ENCODE measurements around the gene SHMT2. TPM values are rescaled to one million over a fixed set of nuclear protein-coding genes. Genes with fewer than 3 reads are reported as not detected.

SHMT2 gene
- total and polyA plus RNA-seq, 9 of the 15 experiments (the other 6 are each of a cell fraction or from before 2014, with no cell fraction given): 46.1 to 319 (median 115) TPM

- no peak overlapping the region; a peak in 1 of 4 replicates for H3K9ac ChIP-seq (ENCODE audit: insufficient read depth in 1 of 2, low read depth in 2 of 2, low read length in 2 of 2)
- in situ Hi-C loops (cut with MboI): no loop called here
- no TSS peak for BruUV-seq (replicated peaks)
- no peaks in the 10 kb centered on the region for H3K79me2 ChIP-seq (ENCODE audit: control insufficient read depth, insufficient read depth, low read length)
- FAIRE-seq: peak; percentile 11
- H3K4me2 ChIP-seq (ENCODE audit: insufficient read depth, low read length): peak overlapping the region; percentile 48
- no peak for ATAC-seq
- no peak for DNase-seq (ENCODE audit: extremely low read depth in 1 of 4, low spot score in 3 of 4)
- H3K4me1 ChIP-seq (replicated peaks in 1 of 2; ENCODE audit: control insufficient read depth in 2 of 2, insufficient read depth in 2 of 2, low read length in 2 of 2): peaks cover 17 to 53% of the 10 kb centered on the region in 2 experiments; a peak in 4 of 5 replicates
- peaks cover 3% of the 10 kb centered on the region for H3K9me1 ChIP-seq (ENCODE audit: control insufficient read depth, insufficient read depth, low read length)
- no peak overlapping the region for H3K4me3 ChIP-seq
- peak overlapping the region; percentile 87; the same call in 1 of the 2 replicates for H2AFZ ChIP-seq (ENCODE audit: low read depth, low read length)
- intact Hi-C loops (cut with micrococcal nuclease): loop anchor here (1.0 to 2.0 kb wide), 3 partner anchors 25 to 239 kb away; no protein-coding TSS in a partner anchor
- no peak for TF ChIP-seq ZNF23 (CRISPR knock-in tag; IDR thresholded peaks at IDR 0.05)
- TF ChIP-seq, protein P1, sequence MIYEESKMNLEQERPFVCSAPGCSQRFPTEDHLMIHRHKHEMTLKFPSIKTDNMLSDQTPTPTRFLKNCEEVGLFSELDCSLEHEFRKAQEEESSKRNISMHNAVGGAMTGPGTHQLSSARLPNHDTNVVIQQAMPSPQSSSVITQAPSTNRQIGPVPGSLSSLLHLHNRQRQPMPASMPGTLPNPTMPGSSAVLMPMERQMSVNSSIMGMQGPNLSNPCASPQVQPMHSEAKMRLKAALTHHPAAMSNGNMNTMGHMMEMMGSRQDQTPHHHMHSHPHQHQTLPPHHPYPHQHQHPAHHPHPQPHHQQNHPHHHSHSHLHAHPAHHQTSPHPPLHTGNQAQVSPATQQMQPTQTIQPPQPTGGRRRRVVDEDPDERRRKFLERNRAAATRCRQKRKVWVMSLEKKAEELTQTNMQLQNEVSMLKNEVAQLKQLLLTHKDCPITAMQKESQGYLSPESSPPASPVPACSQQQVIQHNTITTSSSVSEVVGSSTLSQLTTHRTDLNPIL (CRISPR knock-in tag; IDR thresholded peaks at IDR 0.05): no peak
- TF ChIP-seq, protein P2, sequence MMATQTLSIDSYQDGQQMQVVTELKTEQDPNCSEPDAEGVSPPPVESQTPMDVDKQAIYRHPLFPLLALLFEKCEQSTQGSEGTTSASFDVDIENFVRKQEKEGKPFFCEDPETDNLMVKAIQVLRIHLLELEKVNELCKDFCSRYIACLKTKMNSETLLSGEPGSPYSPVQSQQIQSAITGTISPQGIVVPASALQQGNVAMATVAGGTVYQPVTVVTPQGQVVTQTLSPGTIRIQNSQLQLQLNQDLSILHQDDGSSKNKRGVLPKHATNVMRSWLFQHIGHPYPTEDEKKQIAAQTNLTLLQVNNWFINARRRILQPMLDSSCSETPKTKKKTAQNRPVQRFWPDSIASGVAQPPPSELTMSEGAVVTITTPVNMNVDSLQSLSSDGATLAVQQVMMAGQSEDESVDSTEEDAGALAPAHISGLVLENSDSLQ (IDR thresholded peaks at IDR 0.05): peak; percentile 51
- TF ChIP-seq HDAC1 (IDR thresholded peaks at IDR 0.05): 0 out of 4 replicates have a peak, but pooled peaks of 1 of the 2 experiments have one; percentile 21
- no peak for TF ChIP-seq NR2F6 (CRISPR knock-in tag; IDR thresholded peaks at IDR 0.05)
- no peak for TF ChIP-seq PCBP1 (IDR thresholded peaks at IDR 0.05; ENCODE audit: low read depth, low read length, poor library complexity, severe bottlenecking)
- peak; percentile 77 for TF ChIP-seq ELF1 (tag; IDR thresholded peaks at IDR 0.05)
- TF ChIP-seq, protein P3, sequence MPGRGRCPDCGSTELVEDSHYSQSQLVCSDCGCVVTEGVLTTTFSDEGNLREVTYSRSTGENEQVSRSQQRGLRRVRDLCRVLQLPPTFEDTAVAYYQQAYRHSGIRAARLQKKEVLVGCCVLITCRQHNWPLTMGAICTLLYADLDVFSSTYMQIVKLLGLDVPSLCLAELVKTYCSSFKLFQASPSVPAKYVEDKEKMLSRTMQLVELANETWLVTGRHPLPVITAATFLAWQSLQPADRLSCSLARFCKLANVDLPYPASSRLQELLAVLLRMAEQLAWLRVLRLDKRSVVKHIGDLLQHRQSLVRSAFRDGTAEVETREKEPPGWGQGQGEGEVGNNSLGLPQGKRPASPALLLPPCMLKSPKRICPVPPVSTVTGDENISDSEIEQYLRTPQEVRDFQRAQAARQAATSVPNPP (IDR thresholded peaks at IDR 0.05; ENCODE audit: borderline replicate concordance, insufficient read depth, insufficient read length): no peak
- no peak for TF ChIP-seq MED1 (CRISPR knock-in tag; IDR thresholded peaks at IDR 0.05; ENCODE audit: borderline replicate concordance)
- no peak for TF ChIP-seq MEF2A (IDR thresholded peaks at IDR 0.05; ENCODE audit: control insufficient read depth, low read depth, low read length)
- no peaks in the 10 kb centered on the region for H3K9me3 ChIP-seq (replicated peaks; ENCODE audit: control insufficient read depth, insufficient read depth, low read depth, low read length)
- H3K36me3 ChIP-seq (ENCODE audit: control insufficient read depth, insufficient read depth, low read length): no peaks in the 10 kb centered on the region
- 33% methylated on average over 4 of the region's 4 CpGs for WGBS (ENCODE audit: insufficient coverage, low coverage, missing lambda C conversion rate)
- ChIA-PET POLR2A (interaction anchor here (0.6 to 1.5 kb wide), 5 partner anchors 18 to 1788 kb away, joined by 3 to 5 read pairs (median 3); no protein-coding TSS in a partner anchor), CTCF (ENCODE audit: low intra/inter-chr PET ratio) (interaction anchor here (0.6 to 7.2 kb wide), 9 partner anchors 16 to 1926 kb away, joined by 3 to 186 read pairs (median 4); partner anchors contain the start of gene SHMT2)
- H4K20me1 ChIP-seq (replicated peaks; ENCODE audit: control insufficient read depth, insufficient read depth, low read length): peaks cover 17% of the 10 kb centered on the region; the same call in 1 of the 2 replicates
- peaks cover 26 to 72% of the 10 kb centered on the region in 2 experiments for H3K27me3 ChIP-seq (ENCODE audit: control insufficient read depth in 2 of 2, insufficient read depth in 2 of 2, low read length in 2 of 2)
- no peak overlapping the region for H3K27ac ChIP-seq (ENCODE audit: extremely low read depth, low read depth, low read length)
Measured at GRCh38 chr12:57213763-57214397, 15.6 kb upstream of the SHMT2 start.

All from K562 (cell line).